Measurements from ENCODE around the gene GRB10.

- no peak for TF ChIP-seq CTCF (IDR thresholded peaks at IDR 0.05)
- no peak for TF ChIP-seq EZH2 (IDR thresholded peaks at IDR 0.05)
Observed at GRCh38 chr7:50649259-50649885, 133.3 kb downstream of the GRB10 start.

Data from neural progenitor cell (in vitro differentiated cells).